HK-2 (cell line): ENCODE results near the gene ECSCR.
A peak's percentile ranks its signal among the peaks of the same experiment; 100 is the strongest.

Experiments
- DNase-seq: peaks from one replicate; pipeline ENCODE4 v3.0.0-alpha.2; 2018; ENCODE audit not compliant: unreplicated experiment

Gene ECSCR

GRCh38 chr5:139474890-139475791, 12.6 kb upstream of the ECSCR start:
- DNase-seq: no peak

GRCh38 chr5:139473565-139473964, 11.0 kb upstream of the ECSCR start:
- no peak for DNase-seq

- DNase-seq: no peak
These were observed 10.6 kb upstream of the ECSCR start for GRCh38 chr5:139473105-139473504.

GRCh38 chr5:139472386-139473030, 10.0 kb upstream of the ECSCR start:
- DNase-seq: no peak

- DNase-seq: no peak
These were observed 8.3 kb upstream of the ECSCR start, which contains the start of gene SMIM33 for GRCh38 chr5:139470821-139471300. SMIM33 (plus strand) TSS chr5:139471004; CDS start chr5:139471122, 118 bp downstream.

GRCh38 chr5:139468421-139468931, 5.9 kb upstream of the ECSCR start:
- no peak for DNase-seq

GRCh38 chr5:139461698-139462097, 845 bp downstream of the ECSCR start:
- no peak for DNase-seq

- no peak for DNase-seq
These were observed 1.4 kb downstream of the ECSCR start for GRCh38 chr5:139461176-139461575.

GRCh38 chr5:139460455-139460854, 2.1 kb downstream of the ECSCR start:
- DNase-seq: no peak

- no peak for DNase-seq
These were observed 3.0 kb downstream of the ECSCR start for GRCh38 chr5:139459451-139459934.

GRCh38 chr5:139458580-139459407, 3.7 kb downstream of the ECSCR start:
- DNase-seq: peak; percentile 20

GRCh38 chr5:139457653-139458306, 4.8 kb downstream of the ECSCR start:
- DNase-seq: no peak

GRCh38 chr5:139457241-139457640, 5.3 kb downstream of the ECSCR start:
- DNase-seq: no peak

GRCh38 chr5:139456776-139457175, 5.8 kb downstream of the ECSCR start:
- no peak for DNase-seq

GRCh38 chr5:139454568-139455290, 7.8 kb downstream of the ECSCR start:
- DNase-seq: no peak

- DNase-seq: no peak
These were observed 8.6 kb downstream of the ECSCR start for GRCh38 chr5:139453683-139454567.

GRCh38 chr5:139451878-139452660, 10.5 kb downstream of the ECSCR start:
- DNase-seq: no peak

- no peak for DNase-seq
These were observed 11.4 kb downstream of the ECSCR start for GRCh38 chr5:139451176-139451575.
